Endothelial cell of umbilical vein (primary cell): ENCODE measurements around the gene FNIP1. TPM values are rescaled to one million over a fixed set of nuclear protein-coding genes. Genes with fewer than 3 reads are reported as not detected.

Source experiments
- Bru-seq: library from RNA; stranded (reverse); fragments of 400-500 nt; gene quantifications from one replicate; lab custom pipeline; 2021; lab: Mats Ljungman, UMichigan
- BruChase-seq, 2 experiments: library from RNA; stranded (reverse); fragments of 400-500 nt; gene quantifications; one replicate each; lab custom pipeline; 2021; lab: Mats Ljungman, UMichigan
- BruUV-seq: library from RNA; stranded (reverse); fragments of 400-500 nt; replicated peaks from 2 replicates; lab custom pipeline; 2021; lab: Mats Ljungman, UMichigan
- CTCF ChIA-PET: fragments of 300-600, 350-600 bp; sonication (Branson Sonifier 250); formaldehyde crosslinking; loops from one replicate; lab custom pipeline; 2021; ENCODE audit warnings: antibody characterized with exemption, inconsistent platforms; lab: Charles Lee
- POLR2A ChIA-PET: fragments of 300-600, 350-600 bp; sonication (Branson Sonifier 250); formaldehyde crosslinking; loops from one replicate; lab custom pipeline; 2021; ENCODE audit warnings: antibody characterized with exemption, inconsistent platforms; lab: Charles Lee
- DNase-seq: peaks from one replicate; pipeline ENCODE4 v3.0.0-alpha.2; 2011; ENCODE audit warnings: low read depth, low spot score
- FAIRE-seq: peaks from 2 replicates; lab custom pipeline; 2011; peaks lifted over from hg19 to GRCh38; lab: Jason Lieb, UNC
- H2AFZ ChIP-seq: 2 replicates; pipeline ENCODE4 v1.6.0; 2012; ENCODE audit warnings: low read depth, low read length, control low read depth, inconsistent platforms
- H3K27ac ChIP-seq: 2 replicates; pipeline ENCODE4 v1.5.1; 2011; ENCODE audit warnings: low read depth, mild to moderate bottlenecking, control low read depth, low read length, moderate library complexity; ENCODE audit not compliant: insufficient read depth
- H3K27me3 ChIP-seq, 2 experiments: 2 replicates each; pipeline versions ENCODE4 v1.6.0 to v1.6.1; 2011; ENCODE audit warnings: low read length in 2 of 2, mixed read lengths in 1 of 2; ENCODE audit not compliant: control insufficient read depth in 2 of 2, insufficient read depth in 2 of 2
- H3K36me3 ChIP-seq, 2 experiments: 2 replicates in 1 of 2; 3 replicates in 1 of 2; pipeline ENCODE4 v1.5.1; 2011; ENCODE audit warnings: low read length in 2 of 2, mild to moderate bottlenecking in 1 of 2, moderate library complexity in 1 of 2; ENCODE audit not compliant: control insufficient read depth in 2 of 2, insufficient read depth in 2 of 2; ENCODE audit errors: extremely low read depth in 1 of 2
- H3K4me1 ChIP-seq: 3 replicates; pipeline ENCODE4 v1.5.1; 2011; ENCODE audit warnings: mild to moderate bottlenecking, low read length; ENCODE audit not compliant: control insufficient read depth, insufficient read depth; ENCODE audit errors: extremely low read depth
- H3K4me2 ChIP-seq: 2 replicates; pipeline ENCODE4 v1.6.1; 2011; ENCODE audit warnings: low read length, control low read depth, mixed read lengths; ENCODE audit not compliant: insufficient read depth
- H3K4me3 ChIP-seq, 3 experiments: fragments of 200-600 bp in 1 of 3; sonication (generic), shearing (Covaris generic) in 1 of 3; replicated peaks in 1 of 3; 2 replicates each; pipeline ENCODE4 v1.5.1; 2011 to 2016; ENCODE audit warnings: control low read depth in 3 of 3, low read length in 3 of 3, mild to moderate bottlenecking in 2 of 3, inconsistent platforms in 1 of 3, low read depth in 1 of 3, moderate library complexity in 1 of 3; ENCODE audit not compliant: insufficient read depth in 1 of 3
- H3K79me2 ChIP-seq: 2 replicates; pipeline ENCODE4 v1.6.0; 2012; ENCODE audit warnings: low read length, inconsistent platforms; ENCODE audit not compliant: control insufficient read depth, insufficient read depth
- H3K9ac ChIP-seq: replicated peaks from 2 replicates; pipeline ENCODE3; 2011; ENCODE audit warnings: low read length, control low read depth; ENCODE audit not compliant: insufficient read depth; ENCODE audit errors: extremely low read depth
- H3K9me1 ChIP-seq: replicated peaks from 3 replicates; pipeline ENCODE4 v1.6.0; 2011; ENCODE audit warnings: mild to moderate bottlenecking, low read length; ENCODE audit not compliant: control insufficient read depth, insufficient read depth; ENCODE audit errors: extremely low read depth
- H3K9me3 ChIP-seq: replicated peaks from 2 replicates; pipeline ENCODE4 v1.5.1; 2012; ENCODE audit warnings: low read length, inconsistent platforms; ENCODE audit not compliant: control insufficient read depth, insufficient read depth
- H4K20me1 ChIP-seq: replicated peaks from 2 replicates; pipeline ENCODE3; 2011; ENCODE audit warnings: mild to moderate bottlenecking, low read length; ENCODE audit not compliant: control insufficient read depth, insufficient read depth; ENCODE audit errors: extremely low read depth
- EZH2 ChIP-seq: IDR thresholded peaks from 2 replicates; pipeline ENCODE4 v1.6.1; 2012; ENCODE audit warnings: borderline replicate concordance, low read depth, mild to moderate bottlenecking, moderate library complexity, low read length, inconsistent platforms; ENCODE audit not compliant: severe bottlenecking
- FOS ChIP-seq: IDR thresholded peaks from 2 replicates; pipeline ENCODE4 v1.6.1; 2011; ENCODE audit warnings: mild to moderate bottlenecking, low read length, moderate library complexity, borderline replicate concordance; ENCODE audit not compliant: insufficient read depth
- GATA2 ChIP-seq: IDR thresholded peaks from 2 replicates; pipeline ENCODE4 v1.7.0; 2011; ENCODE audit warnings: low read depth, mild to moderate bottlenecking, moderate library complexity, mixed read lengths, low read length; ENCODE audit not compliant: insufficient read length, insufficient read depth
- JUN ChIP-seq: IDR thresholded peaks from 2 replicates; pipeline ENCODE4 v1.6.1; 2011; ENCODE audit warnings: borderline replicate concordance, low read depth; ENCODE audit not compliant: insufficient read length, insufficient read depth
- MAX ChIP-seq: IDR thresholded peaks from 2 replicates; pipeline ENCODE4 v1.6.1; 2011; ENCODE audit not compliant: insufficient read depth, insufficient read length
- MYC ChIP-seq: IDR thresholded peaks from one replicate; pipeline ENCODE4 v1.6.1; 2011; ENCODE audit warnings: mild to moderate bottlenecking, low read depth, low read length
- POLR2A ChIP-seq: IDR thresholded peaks from 2 replicates; pipeline ENCODE4 v1.6.1; 2012; ENCODE audit warnings: low read depth, mild to moderate bottlenecking, control low read depth, low read length
- POLR2AphosphoS5 ChIP-seq: IDR thresholded peaks from 2 replicates; pipeline ENCODE4 v1.6.1; 2012; ENCODE audit warnings: low read depth, mild to moderate bottlenecking, control low read depth, low read length, moderate library complexity; ENCODE audit not compliant: insufficient read depth
- dilution Hi-C: fragments of 300-500 bp; cut with MboI; formaldehyde crosslinking; loops from one replicate; pipeline ENCODE4 v1.15.0; 2019; ENCODE audit warnings: low sequenced_read_pairs; ENCODE audit not compliant: extremely low pct_ligation_motif_present
- intact Hi-C: fragments of 100-400 bp; cut with micrococcal nuclease; formaldehyde crosslinking; loops from one replicate; pipeline ENCODE4 v1.10.0; 2022
- long read RNA-seq: library from polyadenylated mRNA; stranded (forward); transcript quantifications from one replicate; pipeline ENCODE4 v2.0.0, GENCODE V29; 2021
- polyA minus RNA-seq, 3 experiments: library from RNA; depleted of rRNA, polyadenylated mRNA; stranded (reverse); fragments of >200 nt; gene quantifications; 1 replicate in 1 of 3; 2 replicates in 2 of 3; pipeline ENCODE4 v1.2.3, GENCODE V29; 2011
- polyA plus RNA-seq, 4 experiments: library from polyadenylated mRNA; depleted of rRNA in 3 of 4; stranded (reverse) in 3 of 4; unstranded in 1 of 4; fragments of >200 nt; gene quantifications; 2 replicates each; pipeline versions ENCODE4 v1.2.1 to v1.2.3, GENCODE V29; 2011 to 2012; ENCODE audit warnings: missing spikeins in 1 of 4
- total RNA-seq: library from RNA; stranded (reverse); gene quantifications from 2 replicates; pipeline ENCODE4 v1.2.3, GENCODE V29; 2021

Gene FNIP1
- total RNA-seq (25.6 and 27.3 TPM in 2 replicates), polyA plus RNA-seq (5.6 and 5.9 TPM in 2 replicates), polyA minus RNA-seq (30.4 and 30.8 TPM in 2 replicates), Bru-seq, nascent RNA (percentile 97 among the genes with signal in this experiment), BruChase-seq, experiment 1, labeled RNA remaining after a 6-hour chase (percentile 96 among the genes with signal in this experiment), BruChase-seq, experiment 2, labeled RNA remaining after a 2-hour chase (percentile 99 among the genes with signal in this experiment)
- polyA plus RNA-seq (2011; cell fraction: cytosol; rRNA removed) = 3.0 and 3.6 TPM in 2 replicates
- 22.2 and 25.3 TPM in 2 replicates for polyA plus RNA-seq (2011; cell fraction: nucleus; rRNA removed)
- polyA plus RNA-seq (2012) = 7.6 and 7.9 TPM in 2 replicates
- polyA minus RNA-seq (2011; cell fraction: cytosol; rRNA and poly(A)+ RNA removed) = 9.1 TPM
- polyA minus RNA-seq (2011; cell fraction: nucleus; rRNA and poly(A)+ RNA removed) = 73.8 and 98.5 TPM in 2 replicates
- long read RNA-seq, full-length matches to known transcripts = 3 of 9 reads
- long read RNA-seq, partial matches to known transcripts = 0 of 9 reads
- long read RNA-seq, other reads (novel, unspliced or antisense) = 6 of 9 reads

- peaks cover 46% of the 10 kb centered on the region for H3K79me2 ChIP-seq
- no peaks in the 10 kb centered on the region for H3K27me3 ChIP-seq
- TSS peak; percentile 83 for BruUV-seq
- peaks cover 2% of the 10 kb centered on the region for H3K9me1 ChIP-seq
- H3K9ac ChIP-seq = peak within 1 kb of the TSS; percentile 99
- FAIRE-seq (peak; percentile 90), DNase-seq (peak; percentile 99)
- H3K4me2 ChIP-seq = peak within 1 kb of the TSS; percentile 94
- dilution Hi-C loops (no loop called here), intact Hi-C loops (loop anchor here (1.0 to 5.0 kb wide), 7 partner anchors 18 to 635 kb away; partner anchors contain the start of gene RAPGEF6)
- H3K27ac ChIP-seq = peak within 1 kb of the TSS; percentile 94
- H3K4me3 ChIP-seq = peak within 1 kb of the TSS; percentile 63 to 96 (median 69)
- CTCF ChIA-PET = interaction anchor here (1.1 to 1.7 kb wide), 3 partner anchors 14 to 211 kb away, joined by 4 to 8 read pairs (median 8); no protein-coding TSS in a partner anchor
- H4K20me1 ChIP-seq = peaks cover 5% of the 10 kb centered on the region
- POLR2A ChIA-PET = interaction anchor here (1.0 kb wide), 1 partner anchor 18 kb away, joined by 6 read pairs; no protein-coding TSS in a partner anchor
- H2AFZ ChIP-seq = peak within 1 kb of the TSS; percentile 100
- H3K4me1 ChIP-seq = peaks cover 16% of the 10 kb centered on the region
- H3K9me3 ChIP-seq = no peaks in the 10 kb centered on the region
- TF ChIP-seq EZH2 (no peak), GATA2 (no peak), MAX (peak; percentile 96), FOS (peak; percentile 58), MYC (no peak), JUN (no peak), POLR2AphosphoS5 (peak; percentile 90), POLR2A (peak; percentile 78)
- H3K36me3 ChIP-seq = no peaks in the 10 kb centered on the region
Observed at GRCh38 chr5:131796793-131797693, at the start of gene FNIP1. Gene FNIP1, minus strand, starts transcription at chr5:131797017. Its CDS starts 96 bp downstream, at chr5:131796921.
